ENCODE data around the gene PRAMEF15.
"Not testable (repeated sequence)": the region's sequence is repeated elsewhere in the genome, so short reads cannot be mapped to it uniquely, and the experiment has no call there.

PRAMEF15 gene

GRCh38 chr1:13303239-13303638 lies 12.1 kb upstream of the PRAMEF15 start, which contains the start of gene PRAMEF33:
Gene PRAMEF33, plus strand, starts transcription at chr1:13303539. Its CDS starts 2,416 bp downstream, at chr1:13305955.
- H3F3A ChIP-seq (ENCODE audit: control insufficient read depth, insufficient read depth); H3K4me3 ChIP-seq (ENCODE audit: low read length); H3K27me3 ChIP-seq (ENCODE audit: control insufficient read depth, low read length); H3K27ac ChIP-seq (ENCODE audit: low read depth, low read length); H3K9me2 ChIP-seq (replicated peaks; ENCODE audit: control insufficient read depth, low read length); H3K79me2 ChIP-seq (ENCODE audit: control insufficient read depth, low read length); H3K9me3 ChIP-seq (ENCODE audit: control insufficient read depth, insufficient read depth, low read length); H3K4me1 ChIP-seq (ENCODE audit: control insufficient read depth, low read length); H4K20me1 ChIP-seq (ENCODE audit: control insufficient read depth, insufficient read depth, low read depth, low read length); H3K4me2 ChIP-seq (ENCODE audit: low read length); H3K36me3 ChIP-seq (ENCODE audit: control insufficient read depth, low read length): not testable (repeated sequence)

- not testable (repeated sequence) for H3K4me1 ChIP-seq (ENCODE audit: control insufficient read depth, low read length); H3K4me3 ChIP-seq (ENCODE audit: low read length); H3K36me3 ChIP-seq (ENCODE audit: control insufficient read depth, low read length); H3K27me3 ChIP-seq (ENCODE audit: control insufficient read depth, low read length); H3K4me2 ChIP-seq (ENCODE audit: low read length); H3K79me2 ChIP-seq (ENCODE audit: control insufficient read depth, low read length); H3F3A ChIP-seq (ENCODE audit: control insufficient read depth, insufficient read depth); H3K27ac ChIP-seq (ENCODE audit: low read depth, low read length); H3K9me2 ChIP-seq (replicated peaks; ENCODE audit: control insufficient read depth, low read length); H4K20me1 ChIP-seq (ENCODE audit: control insufficient read depth, insufficient read depth, low read depth, low read length); H3K9me3 ChIP-seq (ENCODE audit: control insufficient read depth, insufficient read depth, low read length)
Observed at GRCh38 chr1:13342496-13342895, 27.1 kb downstream of the PRAMEF15 start.

GRCh38 chr1:13347034-13347433 lies 31.7 kb downstream of the PRAMEF15 start, which contains the start of gene PRAMEF14:
Gene PRAMEF14, minus strand, starts transcription at chr1:13347134. Its CDS starts 1,820 bp downstream, at chr1:13345314.
- not testable (repeated sequence) for H3K9me2 ChIP-seq (replicated peaks; ENCODE audit: control insufficient read depth, low read length); H3K27me3 ChIP-seq (ENCODE audit: control insufficient read depth, low read length); H3K27ac ChIP-seq (ENCODE audit: low read depth, low read length); H3K4me1 ChIP-seq (ENCODE audit: control insufficient read depth, low read length); H3K4me2 ChIP-seq (ENCODE audit: low read length); H3K36me3 ChIP-seq (ENCODE audit: control insufficient read depth, low read length); H3F3A ChIP-seq (ENCODE audit: control insufficient read depth, insufficient read depth); H3K79me2 ChIP-seq (ENCODE audit: control insufficient read depth, low read length); H3K9me3 ChIP-seq (ENCODE audit: control insufficient read depth, insufficient read depth, low read length); H3K4me3 ChIP-seq (ENCODE audit: low read length); H4K20me1 ChIP-seq (ENCODE audit: control insufficient read depth, insufficient read depth, low read depth, low read length)

- H3F3A ChIP-seq (ENCODE audit: control insufficient read depth, insufficient read depth); H3K36me3 ChIP-seq (ENCODE audit: control insufficient read depth, low read length); H3K9me3 ChIP-seq (ENCODE audit: control insufficient read depth, insufficient read depth, low read length); H3K4me1 ChIP-seq (ENCODE audit: control insufficient read depth, low read length); H3K79me2 ChIP-seq (ENCODE audit: control insufficient read depth, low read length); H3K9me2 ChIP-seq (replicated peaks; ENCODE audit: control insufficient read depth, low read length); H3K27me3 ChIP-seq (ENCODE audit: control insufficient read depth, low read length); H3K27ac ChIP-seq (ENCODE audit: low read depth, low read length); H4K20me1 ChIP-seq (ENCODE audit: control insufficient read depth, insufficient read depth, low read depth, low read length); H3K4me2 ChIP-seq (ENCODE audit: low read length); H3K4me3 ChIP-seq (ENCODE audit: low read length): not testable (repeated sequence)
Observed at GRCh38 chr1:13353476-13353875, 38.1 kb downstream of the PRAMEF15 start.

- not testable (repeated sequence) for H3K36me3 ChIP-seq (ENCODE audit: control insufficient read depth, low read length); H3K27me3 ChIP-seq (ENCODE audit: control insufficient read depth, low read length); H3K9me3 ChIP-seq (ENCODE audit: control insufficient read depth, insufficient read depth, low read length); H3K27ac ChIP-seq (ENCODE audit: low read depth, low read length); H3K9me2 ChIP-seq (replicated peaks; ENCODE audit: control insufficient read depth, low read length); H4K20me1 ChIP-seq (ENCODE audit: control insufficient read depth, insufficient read depth, low read depth, low read length); H3K4me3 ChIP-seq (ENCODE audit: low read length); H3K79me2 ChIP-seq (ENCODE audit: control insufficient read depth, low read length); H3F3A ChIP-seq (ENCODE audit: control insufficient read depth, insufficient read depth); H3K4me2 ChIP-seq (ENCODE audit: low read length)
- H3K4me1 ChIP-seq (ENCODE audit: control insufficient read depth, low read length), result peaks cover 12% of the 10 kb centered on the region
Observed at GRCh38 chr1:13354475-13354874, 39.1 kb downstream of the PRAMEF15 start.

GRCh38 chr1:13356774-13357173 lies 41.4 kb downstream of the PRAMEF15 start:
- not testable (repeated sequence) for H3K9me2 ChIP-seq (replicated peaks; ENCODE audit: control insufficient read depth, low read length); H3F3A ChIP-seq (ENCODE audit: control insufficient read depth, insufficient read depth); H3K4me3 ChIP-seq (ENCODE audit: low read length); H3K4me2 ChIP-seq (ENCODE audit: low read length); H3K27me3 ChIP-seq (ENCODE audit: control insufficient read depth, low read length); H3K79me2 ChIP-seq (ENCODE audit: control insufficient read depth, low read length); H3K36me3 ChIP-seq (ENCODE audit: control insufficient read depth, low read length); H4K20me1 ChIP-seq (ENCODE audit: control insufficient read depth, insufficient read depth, low read depth, low read length); H3K9me3 ChIP-seq (ENCODE audit: control insufficient read depth, insufficient read depth, low read length); H3K27ac ChIP-seq (ENCODE audit: low read depth, low read length)
- peak; percentile 41 for TF ChIP-seq CTCF (IDR thresholded peaks at IDR 0.05; ENCODE audit: low read depth, low read length, poor library complexity, severe bottlenecking)
- H3K4me1 ChIP-seq (ENCODE audit: control insufficient read depth, low read length), result peaks cover 12% of the 10 kb centered on the region

GRCh38 chr1:13362364-13362763 lies 47.0 kb downstream of the PRAMEF15 start:
- not testable (repeated sequence) for H3K4me2 ChIP-seq (ENCODE audit: low read length); H3K4me3 ChIP-seq (ENCODE audit: low read length); H3K36me3 ChIP-seq (ENCODE audit: control insufficient read depth, low read length); H3K9me3 ChIP-seq (ENCODE audit: control insufficient read depth, insufficient read depth, low read length); H3K9me2 ChIP-seq (replicated peaks; ENCODE audit: control insufficient read depth, low read length); H3K27ac ChIP-seq (ENCODE audit: low read depth, low read length); H4K20me1 ChIP-seq (ENCODE audit: control insufficient read depth, insufficient read depth, low read depth, low read length); H3K79me2 ChIP-seq (ENCODE audit: control insufficient read depth, low read length); H3F3A ChIP-seq (ENCODE audit: control insufficient read depth, insufficient read depth); H3K27me3 ChIP-seq (ENCODE audit: control insufficient read depth, low read length)
- H3K4me1 ChIP-seq (ENCODE audit: control insufficient read depth, low read length), result peaks cover 12% of the 10 kb centered on the region

- H3K27ac ChIP-seq (ENCODE audit: low read depth, low read length); H3K4me3 ChIP-seq (ENCODE audit: low read length); H3K36me3 ChIP-seq (ENCODE audit: control insufficient read depth, low read length); H3K27me3 ChIP-seq (ENCODE audit: control insufficient read depth, low read length); H4K20me1 ChIP-seq (ENCODE audit: control insufficient read depth, insufficient read depth, low read depth, low read length); H3K4me2 ChIP-seq (ENCODE audit: low read length); H3F3A ChIP-seq (ENCODE audit: control insufficient read depth, insufficient read depth); H3K79me2 ChIP-seq (ENCODE audit: control insufficient read depth, low read length); H3K9me3 ChIP-seq (ENCODE audit: control insufficient read depth, insufficient read depth, low read length); H3K4me1 ChIP-seq (ENCODE audit: control insufficient read depth, low read length); H3K9me2 ChIP-seq (replicated peaks; ENCODE audit: control insufficient read depth, low read length): not testable (repeated sequence)
Observed at GRCh38 chr1:13364928-13365327, 49.5 kb downstream of the PRAMEF15 start.
